ENCODE results near the gene TCN2. TPM values are rescaled to one million over a fixed set of nuclear protein-coding genes. Genes with fewer than 3 reads are reported as not detected.

TCN2 gene
- total and polyA plus RNA-seq, 10 of the 15 experiments (the other 5 are each of a cell fraction or from before 2014, with no cell fraction given): 5.4 to 21.8 (median 11.0) TPM

DNA sequence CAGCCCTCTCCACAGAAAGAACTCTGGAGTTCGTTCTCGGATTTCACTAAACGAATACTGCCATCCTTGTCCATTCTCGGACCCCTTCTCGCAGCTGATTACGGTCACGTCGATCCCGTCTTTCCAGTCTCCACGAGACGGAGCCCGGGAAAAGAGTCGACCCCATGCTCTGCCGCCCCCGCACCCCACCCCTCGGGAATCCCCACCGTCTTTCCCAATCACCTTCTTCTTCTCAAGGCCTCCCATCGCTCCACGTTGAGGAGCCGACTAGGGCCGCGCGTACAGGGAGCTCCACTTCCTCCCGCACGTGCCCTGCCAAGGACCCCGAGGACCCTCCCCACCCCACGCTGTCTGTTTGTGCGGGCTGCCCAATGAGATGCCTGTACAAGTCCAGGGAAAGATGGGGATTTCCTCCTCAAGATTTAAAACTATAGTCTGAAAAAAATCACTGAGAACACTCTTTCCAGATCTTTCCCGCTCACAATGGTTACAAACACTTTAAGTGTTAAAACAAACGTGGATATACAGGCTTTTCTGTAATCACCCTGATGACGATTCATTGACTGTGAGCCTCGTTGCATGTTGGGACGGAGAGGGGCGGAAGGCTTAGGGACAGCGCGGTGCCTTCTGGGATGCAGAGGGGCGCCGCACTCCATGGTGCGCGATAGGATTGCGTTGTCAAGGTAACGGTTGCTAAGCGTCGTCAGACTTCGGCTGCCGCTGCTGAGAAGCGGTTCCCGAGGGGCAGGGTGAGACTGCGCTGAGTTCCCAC, 15.2 kb upstream of the TCN2 start, which contains the start of gene PES1 (continued):
- TF ChIP-seq, protein P1, sequence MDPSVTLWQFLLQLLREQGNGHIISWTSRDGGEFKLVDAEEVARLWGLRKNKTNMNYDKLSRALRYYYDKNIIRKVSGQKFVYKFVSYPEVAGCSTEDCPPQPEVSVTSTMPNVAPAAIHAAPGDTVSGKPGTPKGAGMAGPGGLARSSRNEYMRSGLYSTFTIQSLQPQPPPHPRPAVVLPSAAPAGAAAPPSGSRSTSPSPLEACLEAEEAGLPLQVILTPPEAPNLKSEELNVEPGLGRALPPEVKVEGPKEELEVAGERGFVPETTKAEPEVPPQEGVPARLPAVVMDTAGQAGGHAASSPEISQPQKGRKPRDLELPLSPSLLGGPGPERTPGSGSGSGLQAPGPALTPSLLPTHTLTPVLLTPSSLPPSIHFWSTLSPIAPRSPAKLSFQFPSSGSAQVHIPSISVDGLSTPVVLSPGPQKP (IDR thresholded peaks at IDR 0.05; ENCODE audit: low read depth, low read length): peak; percentile 49; the same call in 1 of the 2 replicates
- peak; percentile 67; the same call in 1 of the 2 replicates for TF ChIP-seq POLR2AphosphoS5 (IDR thresholded peaks at IDR 0.05; ENCODE audit: low read length)
- TF ChIP-seq EP300 (IDR thresholded peaks at IDR 0.05; ENCODE audit: borderline replicate concordance in 1 of 2, control insufficient read depth in 1 of 2, low read depth in 2 of 2, low read length in 2 of 2): peak in 1 of 2 experiments; percentile 38; a peak in 1 of 4 replicates
- TF ChIP-seq ATF7 (IDR thresholded peaks at IDR 0.05; ENCODE audit: low read depth): peak; percentile 97
- TF ChIP-seq USF2 (IDR thresholded peaks at IDR 0.05; ENCODE audit: borderline replicate concordance, low read depth, low read length): peak; percentile 57; the same call in 1 of the 2 replicates
- TF ChIP-seq E4F1 (IDR thresholded peaks at IDR 0.05; ENCODE audit: borderline replicate concordance, partially characterized antibody): peak; percentile 78
- peak; percentile 19 to 39; a peak in 2 of 3 replicates for TF ChIP-seq EGR1 (IDR thresholded peaks at IDR 0.05; ENCODE audit: borderline replicate concordance in 1 of 2, low read depth in 2 of 2, low read length in 2 of 2)
- peak; percentile 84 for TF ChIP-seq RAD51 (IDR thresholded peaks at IDR 0.05)
- TF ChIP-seq, protein P2, sequence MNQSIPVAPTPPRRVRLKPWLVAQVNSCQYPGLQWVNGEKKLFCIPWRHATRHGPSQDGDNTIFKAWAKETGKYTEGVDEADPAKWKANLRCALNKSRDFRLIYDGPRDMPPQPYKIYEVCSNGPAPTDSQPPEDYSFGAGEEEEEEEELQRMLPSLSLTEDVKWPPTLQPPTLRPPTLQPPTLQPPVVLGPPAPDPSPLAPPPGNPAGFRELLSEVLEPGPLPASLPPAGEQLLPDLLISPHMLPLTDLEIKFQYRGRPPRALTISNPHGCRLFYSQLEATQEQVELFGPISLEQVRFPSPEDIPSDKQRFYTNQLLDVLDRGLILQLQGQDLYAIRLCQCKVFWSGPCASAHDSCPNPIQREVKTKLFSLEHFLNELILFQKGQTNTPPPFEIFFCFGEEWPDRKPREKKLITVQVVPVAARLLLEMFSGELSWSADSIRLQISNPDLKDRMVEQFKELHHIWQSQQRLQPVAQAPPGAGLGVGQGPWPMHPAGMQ (IDR thresholded peaks at IDR 0.05; ENCODE audit: borderline replicate concordance): peak; percentile 99
- TF ChIP-seq HDAC6 (IDR thresholded peaks at IDR 0.05; ENCODE audit: unreplicated experiment): no peak
- peak; percentile 97 for TF ChIP-seq HCFC1 (IDR thresholded peaks at IDR 0.05; ENCODE audit: low read length)
- TF ChIP-seq GABPA (IDR thresholded peaks at IDR 0.05; ENCODE audit: low read depth): peak; percentile 74
- TF ChIP-seq RFX5 (IDR thresholded peaks at IDR 0.05; ENCODE audit: low read depth, low read length): peak; percentile 92
- TF ChIP-seq CHD4 (IDR thresholded peaks at IDR 0.05): no peak
- no peak for TF ChIP-seq SRF (IDR thresholded peaks at IDR 0.05; ENCODE audit: low read depth in 2 of 2, low read length in 2 of 2)
- TF ChIP-seq SPI1 (IDR thresholded peaks at IDR 0.05; ENCODE audit: borderline replicate concordance, insufficient read depth, low read depth, low read length): peak; percentile 69; the same call in 1 of the 2 replicates
- TF ChIP-seq HSF1 (IDR thresholded peaks at IDR 0.05; ENCODE audit: low read depth, low read length): peak; percentile 85
- peak; percentile 34 for TF ChIP-seq KLF5 (IDR thresholded peaks at IDR 0.05; ENCODE audit: partially characterized antibody)

Measured in GM12878 (cell line).